ENCODE data around the gene TCFL5. TPM values are rescaled to one million over a fixed set of nuclear protein-coding genes. Genes with fewer than 3 reads are reported as not detected.

The TCFL5 gene
- total RNA-seq, 1 donor from 2014 or later = 5.8 TPM

GRCh38 chr20:62900692-62901584, 39.3 kb upstream of the TCFL5 start:
- DNase-seq (ENCODE audit: low spot score) = no peak
- intact Hi-C loops (cut with micrococcal nuclease) = loop anchor here (1.0 kb wide), 4 partner anchors 20 to 108 kb away; no protein-coding TSS in a partner anchor

GRCh38 chr20:62900052-62900691, 38.5 kb upstream of the TCFL5 start:
- H3K4me1 Mint-ChIP-seq (ENCODE audit: low read depth) = peaks cover 37% of the 10 kb centered on the region
- H3K9me3 Mint-ChIP-seq = no peaks in the 10 kb centered on the region
- peak; percentile 60 for DNase-seq (ENCODE audit: low spot score)
- H3K27me3 Mint-ChIP-seq (ENCODE audit: insufficient read depth) = no peaks in the 10 kb centered on the region
- peak overlapping the region; percentile 70 for H3K27ac Mint-ChIP-seq
- peak overlapping the region; percentile 30 for H3K4me3 Mint-ChIP-seq
- intact Hi-C loops (cut with micrococcal nuclease) = loop anchor here (1.0 kb wide), 4 partner anchors 21 to 109 kb away; no protein-coding TSS in a partner anchor
- peaks cover 32% of the 10 kb centered on the region for H3K36me3 Mint-ChIP-seq (ENCODE audit: low read depth)

More at GRCh38 chr20:62900692-62901584, 39.3 kb upstream of the TCFL5 start:
- H3K36me3 Mint-ChIP-seq (ENCODE audit: low read depth) = peaks cover 34% of the 10 kb centered on the region
- no peak overlapping the region for H3K4me3 Mint-ChIP-seq
- peak overlapping the region; percentile 40 for H3K27ac Mint-ChIP-seq
- no peaks in the 10 kb centered on the region for H3K9me3 Mint-ChIP-seq
- H3K27me3 Mint-ChIP-seq (ENCODE audit: insufficient read depth) = no peaks in the 10 kb centered on the region
- H3K4me1 Mint-ChIP-seq (ENCODE audit: low read depth) = peaks cover 37% of the 10 kb centered on the region

- no peaks in the 10 kb centered on the region for H3K9me3 Mint-ChIP-seq
- peaks cover 37% of the 10 kb centered on the region for H3K4me1 Mint-ChIP-seq (ENCODE audit: low read depth)
- intact Hi-C loops (cut with micrococcal nuclease) = loop anchor here (1.0 kb wide), 4 partner anchors 22 to 110 kb away; no protein-coding TSS in a partner anchor
- no peaks in the 10 kb centered on the region for H3K27me3 Mint-ChIP-seq (ENCODE audit: insufficient read depth)
- H3K4me3 Mint-ChIP-seq = no peak overlapping the region
- peaks cover 30% of the 10 kb centered on the region for H3K36me3 Mint-ChIP-seq (ENCODE audit: low read depth)
- peak overlapping the region; percentile 70 for H3K27ac Mint-ChIP-seq
- DNase-seq (ENCODE audit: low spot score) = no peak
These were observed 38.0 kb upstream of the TCFL5 start for GRCh38 chr20:62899633-62900051.

- Mint-ChIP-seq H3K36me3 (ENCODE audit: low read depth) (peaks cover 31% of the 10 kb centered on the region), H3K9me3 (no peaks in the 10 kb centered on the region), H3K4me3 (peak overlapping the region; percentile 53), H3K4me1 (ENCODE audit: low read depth) (peaks cover 40% of the 10 kb centered on the region), H3K27me3 (ENCODE audit: insufficient read depth) (no peaks in the 10 kb centered on the region), H3K27ac (peak overlapping the region; percentile 56)
- DNase-seq (ENCODE audit: low spot score) = peak; percentile 42
- intact Hi-C loops (cut with micrococcal nuclease) = no loop called here
These were observed 37.5 kb upstream of the TCFL5 start for GRCh38 chr20:62898970-62899632.

- DNase-seq (ENCODE audit: low spot score) = no peak
- peak overlapping the region; percentile 24 for H3K27ac Mint-ChIP-seq
- no peak overlapping the region for H3K4me3 Mint-ChIP-seq
- no peaks in the 10 kb centered on the region for H3K9me3 Mint-ChIP-seq
- intact Hi-C loops (cut with micrococcal nuclease) = no loop called here
- peaks cover 41% of the 10 kb centered on the region for H3K4me1 Mint-ChIP-seq (ENCODE audit: low read depth)
- no peaks in the 10 kb centered on the region for H3K27me3 Mint-ChIP-seq (ENCODE audit: insufficient read depth)
- H3K36me3 Mint-ChIP-seq (ENCODE audit: low read depth) = peaks cover 32% of the 10 kb centered on the region
These were observed 36.7 kb upstream of the TCFL5 start for GRCh38 chr20:62898093-62898964.

GRCh38 chr20:62897666-62898065, 36.0 kb upstream of the TCFL5 start:
- Mint-ChIP-seq H3K36me3 (ENCODE audit: low read depth) (peaks cover 35% of the 10 kb centered on the region), H3K4me3 (no peak overlapping the region), H3K27ac (no peak overlapping the region), H3K4me1 (ENCODE audit: low read depth) (peaks cover 45% of the 10 kb centered on the region), H3K27me3 (ENCODE audit: insufficient read depth) (no peaks in the 10 kb centered on the region), H3K9me3 (no peaks in the 10 kb centered on the region)
- intact Hi-C loops (cut with micrococcal nuclease) = no loop called here
- no peak for DNase-seq (ENCODE audit: low spot score)

- intact Hi-C loops (cut with micrococcal nuclease) = no loop called here
These were observed 34.9 kb upstream of the TCFL5 start for GRCh38 chr20:62896526-62896925.

GRCh38 chr20:62895539-62895938, 33.9 kb upstream of the TCFL5 start:
- no peaks in the 10 kb centered on the region for H3K9me3 Mint-ChIP-seq
- no peaks in the 10 kb centered on the region for H3K27me3 Mint-ChIP-seq (ENCODE audit: insufficient read depth)
- peaks cover 48% of the 10 kb centered on the region for H3K36me3 Mint-ChIP-seq (ENCODE audit: low read depth)
- no peak overlapping the region for H3K4me3 Mint-ChIP-seq
- no peak overlapping the region for H3K27ac Mint-ChIP-seq
- DNase-seq (ENCODE audit: low spot score) = no peak
- intact Hi-C loops (cut with micrococcal nuclease) = no loop called here
- peaks cover 53% of the 10 kb centered on the region for H3K4me1 Mint-ChIP-seq (ENCODE audit: low read depth)

More at GRCh38 chr20:62896526-62896925, 34.9 kb upstream of the TCFL5 start:
- DNase-seq (ENCODE audit: low spot score) = no peak
- no peaks in the 10 kb centered on the region for H3K27me3 Mint-ChIP-seq (ENCODE audit: insufficient read depth)
- no peak overlapping the region for H3K27ac Mint-ChIP-seq
- peaks cover 38% of the 10 kb centered on the region for H3K36me3 Mint-ChIP-seq (ENCODE audit: low read depth)
- H3K4me1 Mint-ChIP-seq (ENCODE audit: low read depth) = peaks cover 54% of the 10 kb centered on the region
- no peak overlapping the region for H3K4me3 Mint-ChIP-seq
- no peaks in the 10 kb centered on the region for H3K9me3 Mint-ChIP-seq

GRCh38 chr20:62894261-62894660, 32.6 kb upstream of the TCFL5 start:
- Mint-ChIP-seq H3K4me1 (ENCODE audit: low read depth) (peaks cover 40% of the 10 kb centered on the region), H3K36me3 (ENCODE audit: low read depth) (peaks cover 54% of the 10 kb centered on the region), H3K4me3 (no peak overlapping the region), H3K27ac (no peak overlapping the region), H3K27me3 (ENCODE audit: insufficient read depth) (no peaks in the 10 kb centered on the region), H3K9me3 (no peaks in the 10 kb centered on the region)
- no peak for DNase-seq (ENCODE audit: low spot score)
- intact Hi-C loops (cut with micrococcal nuclease) = loop anchor here (5.0 kb wide), 1 partner anchor 33 kb away; the partner anchor contains the start of gene DIDO1

- Mint-ChIP-seq H3K27me3 (ENCODE audit: insufficient read depth) (no peaks in the 10 kb centered on the region), H3K4me1 (ENCODE audit: low read depth) (peaks cover 35% of the 10 kb centered on the region), H3K27ac (no peak overlapping the region), H3K4me3 (no peak overlapping the region), H3K9me3 (no peaks in the 10 kb centered on the region), H3K36me3 (ENCODE audit: low read depth) (peaks cover 56% of the 10 kb centered on the region)
- no peak for DNase-seq (ENCODE audit: low spot score)
- intact Hi-C loops (cut with micrococcal nuclease) = loop anchor here (5.0 kb wide), 1 partner anchor 34 kb away; the partner anchor contains the start of gene DIDO1
These were observed 32.1 kb upstream of the TCFL5 start for GRCh38 chr20:62893700-62894099.

GRCh38 chr20:62892348-62893304, 31.0 kb upstream of the TCFL5 start:
- Mint-ChIP-seq H3K4me1 (ENCODE audit: low read depth) (peaks cover 27% of the 10 kb centered on the region), H3K36me3 (ENCODE audit: low read depth) (peaks cover 57% of the 10 kb centered on the region), H3K9me3 (no peaks in the 10 kb centered on the region), H3K4me3 (no peak overlapping the region), H3K27ac (no peak overlapping the region), H3K27me3 (ENCODE audit: insufficient read depth) (no peaks in the 10 kb centered on the region)
- DNase-seq (ENCODE audit: low spot score) = no peak
- intact Hi-C loops (cut with micrococcal nuclease) = loop anchor here (5.0 kb wide), 1 partner anchor 35 kb away; the partner anchor contains the start of gene DIDO1

All from activated T-helper 1 cell treated with anti-CD3 and anti-CD28 coated beads, Interleukin-12 subunit alpha, Interleukin-12 subunit beta, Interleukin-2, Interleukin-4 antibody, amounts not matched to agents 30 ng/mL and 10 ng/mL and 1 ng/mL, durations not matched to agents 14 hours and 24 hours and 36 hours (primary cell).